GM12878 (cell line): ENCODE measurements around the gene FCN2. TPM values are rescaled to one million over a fixed set of nuclear protein-coding genes. Genes with fewer than 3 reads are reported as not detected.

Experiments used
- CBFB ChIP-seq: IDR thresholded peaks from 2 replicates; pipeline ENCODE4 v1.6.1; 2016; ENCODE audit warnings: antibody characterized with exemption, low read depth
- CHD2 ChIP-seq: IDR thresholded peaks from 2 replicates; pipeline ENCODE4 v1.6.1; 2011; ENCODE audit warnings: low read depth, low read length, improper control_type of control experiment, borderline replicate concordance
- CREB1 ChIP-seq: IDR thresholded peaks from 2 replicates; pipeline ENCODE4 v1.6.1; 2012; ENCODE audit warnings: low read depth, mild to moderate bottlenecking, inconsistent platforms
- E4F1 ChIP-seq: fragments of 450-650 bp; IDR thresholded peaks from 2 replicates; pipeline ENCODE4 v1.6.1; 2018; ENCODE audit warnings: borderline replicate concordance, mild to moderate bottlenecking; ENCODE audit not compliant: partially characterized antibody
- EGR1 ChIP-seq, 2 experiments: IDR thresholded peaks; 1 replicate in 1 of 2; 2 replicates in 1 of 2; pipeline ENCODE4 v1.6.1; 2011 to 2012; ENCODE audit warnings: low read depth in 2 of 2, low read length in 2 of 2, borderline replicate concordance in 1 of 2, mild to moderate bottlenecking in 1 of 2, moderate library complexity in 1 of 2
- EP300 ChIP-seq, 2 experiments: fragments of 150-350 bp in 1 of 2; IDR thresholded peaks; 2 replicates each; pipeline ENCODE4 v1.6.1; 2011 to 2012; ENCODE audit warnings: low read depth in 2 of 2, low read length in 2 of 2, borderline replicate concordance in 1 of 2, improper control_type of control experiment in 1 of 2, inconsistent platforms in 1 of 2; ENCODE audit not compliant: control insufficient read depth in 1 of 2
- FOXM1 ChIP-seq: IDR thresholded peaks from 2 replicates; pipeline ENCODE4 v1.6.1; 2012; ENCODE audit warnings: low read depth, mild to moderate bottlenecking, inconsistent platforms, low read length, moderate library complexity
- HDAC2 ChIP-seq: fragments of 200-600 bp; sonication (generic); IDR thresholded peaks from 2 replicates; pipeline ENCODE4 v1.6.1; 2017
- JUND ChIP-seq: IDR thresholded peaks from 2 replicates; pipeline ENCODE4 v1.6.1; 2012; ENCODE audit warnings: low read depth, mild to moderate bottlenecking, low read length, improper control_type of control experiment, moderate library complexity
- KAT2A ChIP-seq: conservative IDR thresholded peaks from 2 replicates; pipeline ENCODE4 v1.6.1; 2011; ENCODE audit warnings: low read depth, low read length; ENCODE audit not compliant: control insufficient read depth
- NFXL1 ChIP-seq: fragments of 450-650 bp; IDR thresholded peaks from 2 replicates; pipeline ENCODE4 v1.6.1; 2017; ENCODE audit warnings: antibody characterized with exemption, mild to moderate bottlenecking, borderline replicate concordance
- NKRF ChIP-seq: fragments of 450-650 bp; conservative IDR thresholded peaks from 2 replicates; pipeline ENCODE4 v1.6.1; 2017; ENCODE audit warnings: mild to moderate bottlenecking, moderate library complexity
- NR2C1 ChIP-seq: fragments of 450-650 bp; IDR thresholded peaks from 2 replicates; pipeline ENCODE4 v1.6.1; 2017; ENCODE audit warnings: antibody characterized with exemption, mild to moderate bottlenecking, moderate library complexity
- NR2F1 ChIP-seq: fragments of 450-650 bp; conservative IDR thresholded peaks from 2 replicates; pipeline ENCODE4 v1.6.1; 2017; ENCODE audit warnings: mild to moderate bottlenecking
- POU2F2 ChIP-seq: IDR thresholded peaks from 3 replicates; pipeline ENCODE4 v1.6.1; 2011; ENCODE audit warnings: low read depth, mild to moderate bottlenecking, low read length, borderline replicate concordance
- PRDM15 ChIP-seq: fragments of 450-650 bp; formaldehyde crosslinking; IDR thresholded peaks from 2 replicates; pipeline ENCODE4 v1.4.0; 2020; ENCODE audit warnings: mild to moderate bottlenecking, moderate library complexity
- RAD21 ChIP-seq: IDR thresholded peaks from 2 replicates; pipeline ENCODE4 v1.6.1; 2011; ENCODE audit warnings: mild to moderate bottlenecking, low read depth, low read length, moderate library complexity; ENCODE audit not compliant: insufficient read depth
- RB1 ChIP-seq: fragments of 450-650 bp; formaldehyde crosslinking; IDR thresholded peaks from 2 replicates; pipeline ENCODE4 v1.6.1; 2017; ENCODE audit warnings: mild to moderate bottlenecking, borderline replicate concordance
- SREBF1 ChIP-seq: IDR thresholded peaks from 2 replicates; pipeline ENCODE4 v1.6.1; 2012; ENCODE audit warnings: mild to moderate bottlenecking, low read length
- SRF ChIP-seq, 2 experiments: IDR thresholded peaks; 2 replicates each; pipeline ENCODE4 v1.6.1; 2011; ENCODE audit warnings: low read depth in 2 of 2, low read length in 2 of 2, mild to moderate bottlenecking in 1 of 2, moderate library complexity in 1 of 2
- STAT1 ChIP-seq: fragments of 450-650 bp; conservative IDR thresholded peaks from 2 replicates; pipeline ENCODE4 v1.6.1; 2014; ENCODE audit warnings: antibody characterized with exemption, mild to moderate bottlenecking
- YY1 ChIP-seq: IDR thresholded peaks from 2 replicates; pipeline ENCODE4 v1.6.1; 2011; ENCODE audit warnings: low read depth, mild to moderate bottlenecking, low read length
- ZNF207 ChIP-seq: fragments of 450-650 bp; IDR thresholded peaks from 2 replicates; pipeline ENCODE4 v1.6.1; 2014; ENCODE audit warnings: antibody characterized with exemption, mild to moderate bottlenecking, borderline replicate concordance
- polyA plus RNA-seq, 11 experiments: library from polyadenylated mRNA; depleted of rRNA in 4 of 11; unstranded in 6 of 11; stranded (reverse) in 5 of 11; fragments of >200 nt; fragmentation: Nextera tagmentation in 4 of 11; fragmentation: Illumina TruSeq in 1 of 11; extraction: Ambion mirVana in 4 of 11; extraction: Trizol in 1 of 11; gene quantifications; 1 replicate in 1 of 11; 2 replicates in 10 of 11; pipeline versions ENCODE4 v1.2.1 to v1.2.3, GENCODE V29; 2011 to 2016; ENCODE audit warnings: inconsistent platforms in 2 of 11, missing spikeins in 2 of 11, low read depth in 1 of 11
- total RNA-seq, 4 experiments: library from RNA; depleted of rRNA in 3 of 4; stranded (reverse); fragments of >200 nt in 3 of 4; fragmentation: Illumina TruSeq in 1 of 4; extraction: Trizol in 1 of 4; gene quantifications; 2 replicates each; pipeline versions ENCODE4 v1.2.1 to v1.2.3, GENCODE V29; 2013 to 2021

Gene FCN2
- total and polyA plus RNA-seq, 10 of the 15 experiments (the other 5 are each of a cell fraction or from before 2014, with no cell fraction given), result not detected

- no peak for TF ChIP-seq NR2F1
- TF ChIP-seq EGR1 (IDR thresholded peaks at IDR 0.05; ENCODE audit: borderline replicate concordance in 1 of 2, low read depth in 2 of 2, low read length in 2 of 2), result no peak
- no peak for TF ChIP-seq YY1
- no peak for TF ChIP-seq SREBF1
- no peak for TF ChIP-seq PRDM15 (CRISPR knock-in tag)
- TF ChIP-seq CHD2, result no peak
- no peak for TF ChIP-seq NKRF
- peak; percentile 69 for TF ChIP-seq CBFB
- TF ChIP-seq STAT1, result no peak
- no peak for TF ChIP-seq RB1
- no peak for TF ChIP-seq NFXL1
- TF ChIP-seq RAD21, result peak; percentile 68
- no peak for TF ChIP-seq E4F1
- TF ChIP-seq CREB1, result peak; percentile 41
- TF ChIP-seq EP300 (IDR thresholded peaks at IDR 0.05; ENCODE audit: borderline replicate concordance in 1 of 2, control insufficient read depth in 1 of 2, low read depth in 2 of 2, low read length in 2 of 2), result peak; percentile 73 to 80
- no peak for TF ChIP-seq KAT2A
- TF ChIP-seq ZNF207, result no peak
- TF ChIP-seq FOXM1, result peak; percentile 79
- TF ChIP-seq JUND, result peak; percentile 42; the same call in 1 of the 2 replicates
- 0 out of 4 replicates have a peak, but pooled peaks of 1 of the 2 experiments have one; percentile 23 for TF ChIP-seq SRF (IDR thresholded peaks at IDR 0.05; ENCODE audit: low read depth in 2 of 2, low read length in 2 of 2)
- TF ChIP-seq NR2C1, result no peak
- no peak for TF ChIP-seq HDAC2
- 0 out of 3 replicates have a peak, but pooled peaks have one; percentile 45 for TF ChIP-seq POU2F2
Measured at GRCh38 chr9:134858051-134858841, 22.4 kb upstream of the FCN2 start (continued).
